Trophoblast cell (in vitro differentiated cells and primary cell): ENCODE results near the gene ALKBH8.
"Not testable (repeated sequence)": the region's sequence is repeated elsewhere in the genome, so short reads cannot be mapped to it uniquely, and the experiment has no call there.

ENCODE experiments used
- DNase-seq, 2 donors: peaks; one replicate each; pipeline ENCODE4 v3.0.0-alpha.2; 2016
- H2AFZ ChIP-seq: 2 replicates; pipeline ENCODE4 v1.6.1; 2013; ENCODE audit warnings: low read length, moderate library complexity, mild to moderate bottlenecking; ENCODE audit not compliant: insufficient read depth, poor library complexity
- H2AK5ac ChIP-seq: 2 replicates; pipeline ENCODE4 v1.6.1; 2013; ENCODE audit warnings: mild to moderate bottlenecking, low read length
- H2BK120ac ChIP-seq: 2 replicates; pipeline ENCODE4 v1.6.1; 2013; ENCODE audit warnings: low read length, mild to moderate bottlenecking, moderate library complexity; ENCODE audit not compliant: insufficient read depth, poor library complexity
- H2BK12ac ChIP-seq: 2 replicates; pipeline ENCODE4 v1.6.1; 2013; ENCODE audit warnings: mild to moderate bottlenecking, low read length, moderate library complexity
- H2BK5ac ChIP-seq: 2 replicates; pipeline ENCODE4 v1.6.1; 2013; ENCODE audit warnings: low read length, low read depth, moderate library complexity, mild to moderate bottlenecking; ENCODE audit not compliant: poor library complexity
- H3K14ac ChIP-seq: 2 replicates; pipeline ENCODE4 v1.6.1; 2013; ENCODE audit warnings: mild to moderate bottlenecking, low read length
- H3K18ac ChIP-seq: 2 replicates; pipeline ENCODE4 v1.6.1; 2013; ENCODE audit warnings: mild to moderate bottlenecking, low read length
- H3K23ac ChIP-seq: 2 replicates; pipeline ENCODE4 v1.6.1; 2013; ENCODE audit warnings: low read length
- H3K27ac ChIP-seq: 2 replicates; pipeline ENCODE4 v1.5.1; 2013; ENCODE audit warnings: low read depth, mild to moderate bottlenecking, inconsistent platforms, low read length, moderate library complexity
- H3K27me3 ChIP-seq: 2 replicates; pipeline ENCODE4 v1.6.1; 2013; ENCODE audit warnings: inconsistent platforms, mild to moderate bottlenecking, low read length, moderate library complexity; ENCODE audit not compliant: insufficient read depth
- H3K36me3 ChIP-seq, 2 experiments: 1 replicate in 1 of 2; 2 replicates in 1 of 2; pipeline ENCODE4 v1.6.1; 2013; ENCODE audit warnings: low read length in 2 of 2, mild to moderate bottlenecking in 2 of 2, moderate library complexity in 1 of 2; ENCODE audit not compliant: insufficient read depth in 2 of 2, control insufficient read depth in 1 of 2
- H3K4ac ChIP-seq: 2 replicates; pipeline ENCODE4 v1.6.1; 2013; ENCODE audit warnings: low read depth, mild to moderate bottlenecking, low read length, moderate library complexity
- H3K4me1 ChIP-seq, 2 experiments: 1 replicate in 1 of 2; 2 replicates in 1 of 2; pipeline ENCODE4 v1.6.1; 2013; ENCODE audit warnings: low read length in 2 of 2, mild to moderate bottlenecking in 2 of 2, moderate library complexity in 1 of 2; ENCODE audit not compliant: insufficient read depth in 2 of 2, control insufficient read depth in 1 of 2
- H3K4me2 ChIP-seq: 2 replicates; pipeline ENCODE4 v1.6.1; 2013; ENCODE audit warnings: inconsistent platforms, mild to moderate bottlenecking, low read length, moderate library complexity
- H3K4me3 ChIP-seq: 2 replicates; pipeline ENCODE4 v1.5.1; 2013; ENCODE audit warnings: mild to moderate bottlenecking, low read depth, low read length, inconsistent platforms
- H3K79me1 ChIP-seq: one replicate; pipeline ENCODE4 v1.6.1; 2013; ENCODE audit warnings: low read length
- H3K79me2 ChIP-seq: 2 replicates; pipeline ENCODE4 v1.6.1; 2013; ENCODE audit warnings: low read length, mild to moderate bottlenecking; ENCODE audit not compliant: control insufficient read depth, insufficient read depth, poor library complexity
- H3K9ac ChIP-seq: 2 replicates; pipeline ENCODE4 v1.6.1; 2013; ENCODE audit warnings: mild to moderate bottlenecking, low read length
- H3K9me3 ChIP-seq: 2 replicates; pipeline ENCODE4 v1.6.1; 2013; ENCODE audit warnings: low read depth, mild to moderate bottlenecking, control low read depth, inconsistent platforms, low read length; ENCODE audit not compliant: insufficient read depth
- H4K12ac ChIP-seq: 2 replicates; pipeline ENCODE4 v1.6.1; 2013; ENCODE audit warnings: low read depth, mild to moderate bottlenecking, low read length, moderate library complexity
- H4K8ac ChIP-seq: 2 replicates; pipeline ENCODE4 v1.6.1; 2013; ENCODE audit warnings: low read depth, mild to moderate bottlenecking, low read length, moderate library complexity
- H4K91ac ChIP-seq: one replicate; pipeline ENCODE4 v1.6.1; 2013; ENCODE audit warnings: low read depth, mild to moderate bottlenecking, low read length, moderate library complexity
- WGBS: extraction: QIAGEN DNeasy Blood & Tissue Kit; methylation state at CpG from one replicate; pipeline ENCODE4 v1.1.7; 2013; ENCODE audit warnings: missing lambda C conversion rate; ENCODE audit not compliant: insufficient read length, insufficient coverage; ENCODE audit errors: extremely low coverage; 5-methylcytosine and 5-hydroxymethylcytosine counted together

Gene ALKBH8

DNA sequence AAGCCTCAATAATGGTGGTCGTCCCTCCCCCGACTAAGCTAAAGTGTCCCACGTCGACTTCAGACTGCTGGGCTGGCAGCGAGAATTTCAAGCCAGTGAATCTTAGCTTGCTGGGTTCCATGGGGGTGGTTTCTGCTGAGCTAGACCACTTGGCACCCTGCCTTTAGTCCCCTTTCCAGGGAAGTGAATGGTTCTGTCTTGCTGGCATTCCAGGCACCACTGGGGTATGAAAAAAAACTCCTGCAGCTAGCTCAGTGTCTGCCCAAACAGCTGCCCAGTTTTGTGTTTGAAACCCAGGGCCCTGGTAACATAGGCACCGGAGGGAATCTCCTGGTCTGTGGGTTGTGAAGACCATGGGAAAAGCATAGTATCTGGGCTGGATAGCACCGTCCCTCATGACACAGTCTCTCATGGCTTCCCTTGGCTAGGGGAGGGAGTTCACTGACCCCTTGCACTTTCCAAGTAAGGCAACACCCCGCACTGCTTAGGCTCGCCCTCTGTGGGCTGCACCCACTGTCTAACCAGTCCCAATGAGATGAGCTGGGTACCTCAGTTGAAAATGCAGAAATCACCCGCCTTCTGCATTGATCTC, 99.2 kb downstream of the ALKBH8 start:
- not testable (repeated sequence) for H3K4me1 ChIP-seq, H3K79me2 ChIP-seq, H4K91ac ChIP-seq, H2BK5ac ChIP-seq, H4K12ac ChIP-seq, H3K9me3 ChIP-seq, H3K27me3 ChIP-seq, H3K23ac ChIP-seq, H3K79me1 ChIP-seq, H3K9ac ChIP-seq, H2AFZ ChIP-seq, H3K4ac ChIP-seq, DNase-seq, H3K36me3 ChIP-seq, H3K14ac ChIP-seq, H2AK5ac ChIP-seq, H2BK12ac ChIP-seq, H3K4me3 ChIP-seq, H4K8ac ChIP-seq, H3K18ac ChIP-seq, H3K4me2 ChIP-seq, H3K27ac ChIP-seq
- H2BK120ac ChIP-seq: peak overlapping the region; percentile 24
- WGBS: no CpG with 5 or more reads among the region's 10 CpGs

DNA sequence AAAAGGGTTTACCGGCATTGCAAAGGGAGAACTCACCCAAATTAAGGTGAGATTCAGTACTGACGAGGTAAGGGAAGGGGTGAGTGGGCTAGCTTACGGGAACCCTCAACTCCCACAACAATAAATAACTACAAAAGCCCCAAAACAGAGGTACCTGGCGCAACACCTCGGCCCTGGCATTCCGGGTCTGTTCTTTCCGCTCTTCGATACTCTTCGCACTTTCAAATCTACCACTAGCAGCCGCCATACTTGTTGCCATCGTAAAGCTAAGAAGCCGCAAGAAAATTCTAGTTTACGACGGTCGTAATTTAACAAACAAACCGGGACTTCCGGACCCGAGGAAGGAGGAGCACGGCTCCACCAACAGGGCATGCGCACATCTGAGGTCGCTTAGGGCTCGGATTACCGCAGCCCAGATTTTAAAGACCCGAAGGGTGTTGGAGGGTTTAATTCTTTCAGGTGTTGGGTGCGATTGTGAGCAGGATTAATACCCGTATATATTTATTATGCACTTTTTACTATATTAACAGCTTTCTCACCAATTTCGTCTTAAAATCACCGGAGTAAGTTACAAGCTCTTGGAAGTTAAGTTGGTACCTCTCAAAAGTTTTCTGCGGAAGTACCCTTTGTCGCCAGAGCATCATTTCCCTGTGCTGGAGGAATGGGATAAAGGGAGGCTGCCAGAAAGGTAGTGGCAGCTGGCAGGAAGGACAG, 107.8 kb downstream of the ALKBH8 start, which contains the start of gene CWF19L2:
CWF19L2 (minus strand) TSS at position 268 of the 714 bp plus-strand sequence; CDS start at position 259, 9 bp downstream.
- Histone ChIP-seq H3K9ac (peak within 1 kb of the TSS; percentile 85), H4K12ac (peak within 1 kb of the TSS; percentile 97), H3K9me3 (no peaks in the 10 kb centered on the region), H3K4me2 (peak within 1 kb of the TSS; percentile 82), H3K14ac (peak within 1 kb of the TSS; percentile 95), H3K79me1 (peaks cover 3% of the 10 kb centered on the region), H3K4ac (peak within 1 kb of the TSS; percentile 93), H3K23ac (no peak within 1 kb of the TSS), H4K8ac (peak within 1 kb of the TSS; percentile 99), H2BK120ac (peak within 1 kb of the TSS; percentile 94), H3K79me2 (peaks cover 4% of the 10 kb centered on the region), H4K91ac (peak within 1 kb of the TSS; percentile 78), H3K4me3 (peak within 1 kb of the TSS; percentile 79), H3K18ac (peak within 1 kb of the TSS; percentile 71), H2BK5ac (no peak within 1 kb of the TSS), H3K36me3 (peaks cover 7 to 12% of the 10 kb centered on the region in 2 experiments), H2AK5ac (no peak within 1 kb of the TSS), H2BK12ac (no peak within 1 kb of the TSS), H3K27me3 (no peaks in the 10 kb centered on the region), H3K27ac (no peak within 1 kb of the TSS), H2AFZ (peak within 1 kb of the TSS; percentile 99), H3K4me1 (no peaks in the 10 kb centered on the region)
- peak; percentile 92 to 98 for DNase-seq
- no CpG with 5 or more reads among the region's 30 CpGs for WGBS

DNA sequence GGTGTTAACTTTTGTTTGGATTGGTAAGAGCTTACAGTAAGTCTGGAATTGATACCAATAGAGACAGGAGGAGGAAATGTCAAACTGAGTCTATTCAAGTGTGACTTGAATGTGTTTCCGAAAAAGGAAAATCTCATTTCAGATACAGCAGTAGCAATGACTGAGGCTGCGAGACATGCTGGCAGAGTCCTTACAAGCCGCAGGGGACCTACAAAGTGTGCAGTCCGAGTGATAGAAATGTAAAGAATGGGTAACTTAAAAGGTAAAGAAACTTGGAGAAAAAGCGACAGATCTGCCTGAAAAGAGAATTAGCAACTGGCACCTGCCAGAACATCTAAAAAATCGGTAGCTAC, 108.4 kb downstream of the ALKBH8 start:
- Histone ChIP-seq H3K79me1 (peaks cover 3% of the 10 kb centered on the region), H2AK5ac (no peak overlapping the region), H3K79me2 (peaks cover 4% of the 10 kb centered on the region), H2AFZ (peak overlapping the region; percentile 99), H3K4me1 (no peaks in the 10 kb centered on the region), H3K4me2 (peak overlapping the region; percentile 80), H4K91ac (peak overlapping the region; percentile 78), H3K9me3 (no peaks in the 10 kb centered on the region), H4K12ac (no peak overlapping the region), H4K8ac (peak overlapping the region; percentile 99), H3K36me3 (peaks cover 7 to 14% of the 10 kb centered on the region in 2 experiments), H3K23ac (no peak overlapping the region), H2BK12ac (no peak overlapping the region), H3K4ac (peak overlapping the region; percentile 93), H3K27ac (no peak overlapping the region), H3K14ac (peak overlapping the region; percentile 95), H3K4me3 (peak overlapping the region; percentile 79), H3K27me3 (no peaks in the 10 kb centered on the region), H3K9ac (peak overlapping the region; percentile 85), H2BK120ac (no peak overlapping the region), H2BK5ac (no peak overlapping the region), H3K18ac (no peak overlapping the region)
- no CpG with 5 or more reads among the region's 6 CpGs for WGBS
- DNase-seq: peak; percentile 2 to 28

DNA sequence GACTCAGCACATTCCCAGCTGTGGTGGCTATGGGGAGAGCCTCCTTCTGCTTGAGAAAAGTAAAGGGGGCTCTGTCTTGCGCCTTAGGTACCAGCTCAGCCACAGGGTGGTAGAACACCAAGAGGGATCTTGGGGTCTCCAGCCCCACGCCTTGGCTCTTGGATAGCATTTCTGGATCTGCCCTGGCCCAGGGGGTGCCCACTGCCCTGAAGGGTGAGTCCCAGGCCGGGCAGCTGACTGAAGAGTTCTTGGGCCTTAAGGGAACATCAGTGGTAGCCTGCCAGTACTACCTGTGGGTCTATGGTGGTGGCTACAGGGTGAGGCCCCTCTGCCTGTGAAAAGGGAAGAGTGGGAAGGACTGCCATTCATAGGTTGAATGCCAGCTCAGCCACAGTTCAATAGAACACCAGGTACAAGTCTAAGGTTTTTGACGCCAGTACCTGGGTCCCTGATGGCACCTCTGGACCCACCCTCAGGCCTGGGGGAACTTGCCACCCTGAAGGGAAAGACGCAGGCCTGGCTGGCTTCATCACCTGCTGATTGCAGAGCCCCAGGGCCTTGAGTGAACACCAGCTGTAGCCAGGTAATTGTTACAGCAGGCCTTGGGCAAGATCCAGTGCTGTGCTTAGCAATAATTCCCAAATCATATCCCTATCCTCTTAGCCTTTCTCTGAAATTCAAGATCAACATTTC, 111.8 kb downstream of the ALKBH8 start:
- Histone ChIP-seq H3K23ac (no peak overlapping the region), H2BK120ac (no peak overlapping the region), H3K4ac (no peak overlapping the region), H2AK5ac (no peak overlapping the region), H2BK5ac (no peak overlapping the region), H3K9me3 (no peaks in the 10 kb centered on the region), H3K4me1 (no peaks in the 10 kb centered on the region), H3K14ac (no peak overlapping the region), H3K4me3 (no peak overlapping the region), H2AFZ (no peak overlapping the region), H3K27me3 (no peaks in the 10 kb centered on the region), H4K12ac (no peak overlapping the region), H2BK12ac (no peak overlapping the region), H3K79me1 (peaks cover 3% of the 10 kb centered on the region), H3K79me2 (peaks cover 4% of the 10 kb centered on the region), H4K8ac (no peak overlapping the region), H4K91ac (no peak overlapping the region), H3K36me3 (peaks cover 7 to 14% of the 10 kb centered on the region in 2 experiments), H3K4me2 (no peak overlapping the region), H3K27ac (no peak overlapping the region), H3K18ac (no peak overlapping the region), H3K9ac (no peak overlapping the region)
- no CpG with 5 or more reads among the region's 5 CpGs for WGBS
- no peak for DNase-seq
